ENCODE measurements around the gene CCDC9.
"Not testable (repeated sequence)": the region's sequence is repeated elsewhere in the genome, so short reads cannot be mapped to it uniquely, and the experiment has no call there.

The CCDC9 gene

GRCh38 chr19:47257411-47258169 is 1.3 kb downstream of the CCDC9 start:
- TF ChIP-seq CTCF (IDR thresholded peaks at IDR 0.05; ENCODE audit: low read depth, low read length) = no peak
- H3K4me3 ChIP-seq (replicated peaks in 1 of 2; ENCODE audit: low read depth in 2 of 2, low read length in 2 of 2) = peak overlapping the region; percentile 44 to 65
- DNase-seq (ENCODE audit: low read depth in 2 of 2) = no peak

- peak overlapping the region; percentile 44 to 65 for H3K4me3 ChIP-seq (replicated peaks in 1 of 2; ENCODE audit: low read depth in 2 of 2, low read length in 2 of 2)
- TF ChIP-seq CTCF (IDR thresholded peaks at IDR 0.05; ENCODE audit: low read depth, low read length) = no peak
- no peak for DNase-seq (ENCODE audit: low read depth in 2 of 2)
These were observed 2.1 kb downstream of the CCDC9 start for GRCh38 chr19:47258434-47258833.

- DNase-seq (ENCODE audit: low read depth in 2 of 2) = no peak
- no peak for TF ChIP-seq CTCF (IDR thresholded peaks at IDR 0.05; ENCODE audit: low read depth, low read length)
- H3K4me3 ChIP-seq (replicated peaks in 1 of 2; ENCODE audit: low read depth in 2 of 2, low read length in 2 of 2) = no peak overlapping the region
These were observed 2.7 kb downstream of the CCDC9 start for GRCh38 chr19:47258895-47259555.

GRCh38 chr19:47260476-47260875 is 4.2 kb downstream of the CCDC9 start:
- no peak for DNase-seq (ENCODE audit: low read depth in 2 of 2)
- no peak for TF ChIP-seq CTCF (IDR thresholded peaks at IDR 0.05; ENCODE audit: low read depth, low read length)

GRCh38 chr19:47261946-47262793 is 5.8 kb downstream of the CCDC9 start:
- not testable (repeated sequence) for H3K4me3 ChIP-seq (replicated peaks in 1 of 2; ENCODE audit: low read depth in 2 of 2, low read length in 2 of 2); DNase-seq (ENCODE audit: low read depth in 2 of 2)

More at GRCh38 chr19:47260476-47260875, 4.2 kb downstream of the CCDC9 start:
- no peak overlapping the region for H3K4me3 ChIP-seq (replicated peaks in 1 of 2; ENCODE audit: low read depth in 2 of 2, low read length in 2 of 2)

GRCh38 chr19:47264629-47265028 is 8.3 kb downstream of the CCDC9 start:
- no peak for TF ChIP-seq CTCF (IDR thresholded peaks at IDR 0.05; ENCODE audit: low read depth, low read length)
- no peak overlapping the region for H3K4me3 ChIP-seq (replicated peaks in 1 of 2; ENCODE audit: low read depth in 2 of 2, low read length in 2 of 2)
- DNase-seq (ENCODE audit: low read depth in 2 of 2) = no peak

All from cardiac fibroblast (primary cell).